ENCODE results near the gene DGKQ. TPM values are rescaled to one million over a fixed set of nuclear protein-coding genes. Genes with fewer than 3 reads are reported as not detected.

The DGKQ gene
- total and polyA plus RNA-seq, 2 of the 8 experiments (the other 6 are each of a cell fraction or from before 2014, with no cell fraction given): 7.3 to 9.7 TPM

GRCh38 chr4:986428-986878, 13.1 kb upstream of the DGKQ start:
- Histone ChIP-seq H3K14ac (ENCODE audit: insufficient read length) (no peak overlapping the region), H2BK5ac (ENCODE audit: low read depth, low read length) (0 out of 2 replicates have a peak overlapping the region, but pooled peaks have one; percentile 13), H2BK120ac (replicated peaks; ENCODE audit: low read depth, low read length) (no peak overlapping the region), H3K4me2 (ENCODE audit: insufficient read depth in 1 of 2, low read depth in 2 of 2, low read length in 2 of 2) (peak overlapping the region; percentile 75 to 98), H4K91ac (replicated peaks; ENCODE audit: insufficient read length, low read length) (no peak overlapping the region), H3K36me3 (ENCODE audit: control insufficient read depth in 2 of 4, insufficient read depth in 4 of 4, low read length in 3 of 4) (no peaks in the 10 kb centered on the region; a peak in 1 of 8 replicates), H4K8ac (ENCODE audit: extremely low read depth, insufficient read depth, low read length) (no peak overlapping the region; the same call in 1 of the 2 replicates), H3K79me1 (ENCODE audit: low read depth, low read length) (no peaks in the 10 kb centered on the region), H2BK20ac (ENCODE audit: low read length) (no peak overlapping the region), H2BK12ac (ENCODE audit: low read depth, low read length) (peak overlapping the region; percentile 77; the same call in 1 of the 2 replicates), H3K18ac (ENCODE audit: extremely low read depth, low read length) (peak overlapping the region; percentile 13; the same call in 1 of the 2 replicates), H3K27ac (ENCODE audit: low read depth, low read length) (no peak overlapping the region), H3K4ac (replicated peaks; ENCODE audit: insufficient read length, low read depth, low read length) (no peak overlapping the region), H3K9me3 (ENCODE audit: insufficient read depth in 2 of 2, low read depth in 1 of 2, low read length in 1 of 2) (no peaks in the 10 kb centered on the region), H3K23me2 (ENCODE audit: low read depth, low read length) (peaks cover 5% of the 10 kb centered on the region; the same call in 1 of the 2 replicates), H3K9ac (replicated peaks in 1 of 4; ENCODE audit: extremely low read depth in 1 of 4, low read depth in 3 of 4, low read length in 3 of 4) (peak overlapping the region in 1 of 4 experiments; percentile 15; a peak in 1 of 7 replicates), H2AK5ac (ENCODE audit: low read depth, low read length) (no peak overlapping the region), H2AFZ (ENCODE audit: low read length) (peak overlapping the region; percentile 94), H3K27me3 (replicated peaks in 1 of 4; ENCODE audit: control insufficient read depth in 3 of 4, extremely low read depth in 1 of 4, insufficient read depth in 3 of 4, low read length in 3 of 4) (peaks cover 0 to 21% (median 14%) of the 10 kb centered on the region in 4 experiments; a peak in 6 of 7 replicates), H3K23ac (ENCODE audit: insufficient read length) (no peak overlapping the region), H3K4me1 (replicated peaks in 1 of 4; ENCODE audit: control insufficient read depth in 3 of 4, insufficient read depth in 4 of 4, low read length in 3 of 4) (peaks cover 0 to 3% (median 1%) of the 10 kb centered on the region in 4 experiments; a peak in 4 of 7 replicates), H3K56ac (replicated peaks; ENCODE audit: insufficient read length, low read depth, low read length) (no peak overlapping the region), H4K20me1 (replicated peaks in 1 of 2; ENCODE audit: control insufficient read depth in 1 of 2, insufficient read depth in 2 of 2, low read length in 2 of 2) (peaks cover 2 to 6% of the 10 kb centered on the region in 2 experiments), H2BK15ac (ENCODE audit: low read length) (no peak overlapping the region), H4K5ac (ENCODE audit: insufficient read length, low read depth, low read length) (peak overlapping the region; percentile 12), H3K4me3 (ENCODE audit: extremely low read depth in 1 of 4, insufficient read depth in 2 of 4, low read depth in 3 of 4, low read length in 4 of 4) (peak overlapping the region; percentile 50 to 66 (median 64)), H3K79me2 (ENCODE audit: control insufficient read depth in 1 of 2, insufficient read depth in 2 of 2, low read length in 2 of 2) (no peaks in the 10 kb centered on the region)
- TF ChIP-seq KDM4A (IDR thresholded peaks at IDR 0.05; ENCODE audit: low read depth, low read length, severe bottlenecking) (peak; percentile 39), FOSL1 (IDR thresholded peaks at IDR 0.05; ENCODE audit: insufficient read depth, low read depth, low read length) (no peak), E2F6 (IDR thresholded peaks at IDR 0.05) (0 out of 2 replicates have a peak, but pooled peaks have one; percentile 10), GABPA (IDR thresholded peaks at IDR 0.05; ENCODE audit: borderline replicate concordance, insufficient read depth, low read length) (no peak)
- no peak for DNase-seq (ENCODE audit: low read depth in 1 of 2, low spot score in 2 of 2)
- FAIRE-seq: no peak
- ChIA-PET POLR2A (ENCODE audit: partially characterized antibody) (no interaction called here), CTCF (ENCODE audit: partially characterized antibody) (interaction anchor here (1.0 to 1.6 kb wide), 7 partner anchors 8 to 90 kb away, joined by 3 to 5 read pairs (median 4); no protein-coding TSS in a partner anchor)
- WGBS, 2 experiments (ENCODE audit: extremely low coverage in 1 of 2, insufficient coverage in 1 of 2, insufficient read length in 1 of 2, insufficient replicate concordance in 2 of 2, low coverage in 1 of 2, low lambda C conversion rate in 2 of 2, missing lambda C conversion rate in 1 of 2): 13% methylated on average over 14 of the region's 14 CpGs; no CpG with 5 or more reads in 1 of the 2 experiments

Data from H1 (cell line).